CD1c-positive myeloid dendritic cell (primary cell): ENCODE data around the gene CPNE7.

ENCODE experiments used
- DNase-seq: peaks from one replicate; pipeline ENCODE4 v3.0.0-alpha.2; 2016; ENCODE audit errors: extremely low spot score

Gene CPNE7

DNA sequence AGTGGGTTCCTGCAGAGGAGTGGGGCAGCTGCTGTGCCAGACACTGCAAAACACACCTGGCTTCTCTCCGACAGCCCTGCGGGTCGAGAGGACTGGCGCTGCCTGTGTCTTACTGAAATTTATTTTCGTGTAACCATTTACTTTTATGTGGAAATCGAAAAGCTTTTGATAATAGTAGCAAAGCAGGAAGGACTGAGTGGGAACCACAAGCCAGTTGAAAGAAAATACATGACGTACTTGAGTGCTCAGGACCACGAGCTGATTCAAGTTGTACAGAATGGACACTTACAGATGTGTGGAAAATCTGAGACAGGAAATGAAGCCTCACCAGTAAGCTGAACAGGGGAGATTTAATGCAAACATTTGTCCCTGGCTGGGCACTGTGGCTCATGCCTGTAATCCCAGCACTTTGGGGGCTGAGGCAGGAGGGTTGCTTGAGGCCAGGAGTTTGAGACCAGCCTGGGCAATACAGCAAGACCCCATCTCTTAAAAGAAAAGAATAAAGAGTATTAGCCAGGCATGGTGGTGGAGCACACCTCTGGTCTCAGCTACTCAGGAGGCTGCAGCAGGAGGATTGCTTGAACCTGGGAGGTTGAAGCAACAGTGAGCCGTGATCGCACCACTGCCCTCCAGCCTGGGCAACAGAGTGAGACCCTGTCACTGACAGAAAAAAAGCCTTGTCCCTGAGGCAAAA is 26.4 kb upstream of the CPNE7 start:
- no peak for DNase-seq

GRCh38 chr16:89550421-89551007 is 25.0 kb upstream of the CPNE7 start:
- DNase-seq: no peak

DNA sequence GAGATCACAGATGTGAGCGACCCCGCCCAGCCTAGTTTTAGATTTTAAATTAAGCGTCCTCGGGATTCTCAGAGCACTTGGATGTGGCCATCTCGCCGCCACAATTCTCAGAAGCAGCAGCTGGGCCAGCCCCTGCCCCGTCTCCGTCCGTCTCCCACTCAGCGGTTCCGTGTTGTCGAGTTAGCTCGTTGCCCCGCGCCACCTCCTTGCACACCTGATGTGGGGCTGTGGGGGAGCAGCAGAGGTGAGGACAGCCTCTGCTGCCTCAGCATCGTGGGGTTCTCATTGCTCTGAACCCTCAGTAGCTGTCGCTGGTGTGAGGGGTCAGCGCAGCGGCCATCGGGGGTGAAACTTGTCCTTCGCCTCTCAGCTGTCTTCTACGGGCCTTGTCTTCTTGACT is 23.2 kb upstream of the CPNE7 start:
- no peak for DNase-seq

- no peak for DNase-seq
These were observed 22.6 kb upstream of the CPNE7 start for GRCh38 chr16:89552913-89553312.

DNA sequence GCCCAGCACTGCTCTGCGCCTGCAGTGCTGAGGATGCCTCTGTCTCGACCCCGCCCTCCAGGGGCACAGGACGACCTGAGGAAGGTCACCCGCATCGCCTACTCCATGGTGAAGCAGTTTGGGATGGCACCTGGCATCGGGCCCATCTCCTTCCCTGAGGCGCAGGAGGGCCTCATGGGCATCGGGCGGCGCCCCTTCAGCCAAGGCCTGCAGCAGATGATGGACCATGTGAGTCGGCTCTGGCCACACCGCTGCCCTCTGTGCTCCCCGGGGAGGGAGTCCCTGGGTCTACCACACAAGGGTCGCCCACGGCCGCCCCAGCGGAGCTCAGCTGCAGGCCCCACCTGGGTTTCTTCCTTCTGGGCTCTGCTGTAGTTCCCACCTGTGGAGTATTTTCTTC is 21.8 kb upstream of the CPNE7 start:
- no peak for DNase-seq

GRCh38 chr16:89554343-89554742 is 21.2 kb upstream of the CPNE7 start:
- DNase-seq: no peak

DNA sequence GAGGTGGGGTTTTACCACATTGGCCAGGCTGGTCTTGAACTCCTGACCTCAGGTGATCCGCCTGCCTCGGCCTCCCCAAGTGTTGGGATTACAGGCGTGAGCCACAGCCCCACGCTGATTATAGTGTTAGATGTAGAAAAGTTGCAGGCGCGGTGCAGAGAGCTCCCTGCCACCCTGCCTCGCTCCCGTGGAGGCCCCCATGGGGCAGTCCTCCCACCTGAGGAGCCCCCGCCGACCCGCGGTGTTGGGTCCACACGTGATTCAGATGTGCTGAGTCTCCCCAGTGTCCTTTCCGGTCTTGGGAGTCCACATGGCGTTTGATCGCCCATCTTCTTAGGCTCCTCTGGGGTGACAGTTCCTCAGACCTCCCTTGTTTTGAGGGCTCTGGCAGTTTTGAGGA is 20.3 kb upstream of the CPNE7 start:
- DNase-seq: no peak

DNA sequence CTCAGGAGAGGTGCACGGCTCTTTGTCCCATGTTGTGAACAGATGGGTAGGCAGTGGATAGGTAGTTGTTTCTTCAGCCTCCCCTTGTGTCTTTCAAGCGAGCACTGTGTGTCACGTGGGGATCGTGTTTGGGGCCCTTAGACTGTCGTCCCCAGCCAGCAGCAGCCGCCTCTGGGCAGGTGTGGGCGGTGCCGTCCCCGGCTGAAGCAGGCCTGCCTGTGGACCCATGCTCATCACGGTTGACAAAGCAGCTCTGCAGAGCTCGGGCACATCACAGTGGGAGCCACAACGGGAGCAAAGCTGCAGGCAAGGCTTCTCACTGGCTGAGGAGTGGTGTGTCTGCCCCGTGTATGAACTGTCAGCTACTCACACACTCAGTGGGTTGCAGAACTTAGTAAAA is 19.8 kb upstream of the CPNE7 start:
- no peak for DNase-seq

GRCh38 chr16:89556750-89557689 is 18.5 kb upstream of the CPNE7 start:
- DNase-seq: peak; percentile 75

GRCh38 chr16:89557690-89558490 is 17.7 kb upstream of the CPNE7 start:
- DNase-seq: no peak

DNA sequence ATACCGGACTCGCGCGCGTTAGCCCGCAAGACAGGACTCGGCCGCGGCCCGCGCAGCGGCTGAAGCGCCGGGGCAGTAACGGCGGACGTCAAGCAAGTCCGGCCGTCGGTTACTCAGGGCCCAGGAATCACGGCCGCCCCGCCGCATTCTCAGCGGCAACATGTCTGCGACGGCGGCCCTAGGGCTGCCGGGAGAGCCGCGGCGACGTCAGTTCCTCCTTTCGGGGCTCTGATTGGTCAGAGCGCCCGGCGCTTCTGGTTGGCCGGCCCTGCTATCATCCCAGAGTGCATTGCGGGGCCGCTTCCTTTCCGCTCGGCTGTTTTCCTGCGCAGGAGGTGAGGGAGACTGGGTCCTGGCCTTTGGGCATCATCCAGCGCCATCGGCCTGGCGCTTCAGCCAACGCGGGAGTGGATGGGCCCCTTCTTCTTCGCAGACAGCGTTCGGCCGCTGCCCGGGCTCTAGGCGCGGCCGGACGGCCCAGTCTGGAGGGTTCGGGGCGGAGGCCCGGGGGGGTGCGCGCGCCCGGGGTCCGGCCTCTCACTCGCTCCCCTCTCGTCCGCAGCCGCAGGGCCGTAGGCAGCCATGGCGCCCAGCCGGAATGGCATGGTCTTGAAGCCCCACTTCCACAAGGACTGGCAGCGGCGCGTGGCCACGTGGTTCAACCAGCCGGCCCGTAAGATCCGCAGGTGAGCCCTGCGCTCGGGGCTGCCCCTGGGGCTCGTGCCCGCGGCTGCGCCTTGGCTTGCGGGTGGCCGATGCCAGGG is 15.0 kb upstream of the CPNE7 start, which contains the start of gene RPL13:
Gene RPL13 (plus strand): TSS at position 305 of the 764 bp plus-strand sequence. CDS start 278 bp downstream, at position 583.
- DNase-seq: peak; percentile 98

DNA sequence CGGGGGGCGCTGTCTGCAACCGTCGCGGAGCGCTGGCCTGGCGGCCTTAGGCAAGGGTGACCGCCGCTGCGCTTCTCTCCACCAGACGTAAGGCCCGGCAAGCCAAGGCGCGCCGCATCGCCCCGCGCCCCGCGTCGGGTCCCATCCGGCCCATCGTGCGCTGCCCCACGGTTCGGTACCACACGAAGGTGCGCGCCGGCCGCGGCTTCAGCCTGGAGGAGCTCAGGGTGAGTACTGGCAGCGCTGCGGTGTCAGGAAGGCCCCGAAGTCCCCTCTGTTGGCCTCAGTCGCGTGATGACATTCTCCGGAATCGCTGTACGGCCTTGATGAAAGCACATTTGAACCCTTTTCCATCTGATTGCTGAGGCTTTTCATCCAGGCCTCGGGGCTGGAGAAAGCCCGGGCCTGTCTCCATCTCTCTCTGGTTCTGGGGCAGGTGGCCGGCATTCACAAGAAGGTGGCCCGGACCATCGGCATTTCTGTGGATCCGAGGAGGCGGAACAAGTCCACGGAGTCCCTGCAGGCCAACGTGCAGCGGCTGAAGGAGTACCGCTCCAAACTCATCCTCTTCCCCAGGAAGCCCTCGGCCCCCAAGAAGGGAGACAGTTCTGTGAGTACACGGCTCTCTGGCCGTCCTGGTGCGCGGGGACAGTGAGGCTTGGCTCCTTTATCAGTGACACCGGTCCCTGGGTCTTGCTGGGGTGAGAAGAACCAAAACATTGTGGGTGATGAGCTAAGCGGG is 14.2 kb upstream of the CPNE7 start:
- no peak for DNase-seq

DNA sequence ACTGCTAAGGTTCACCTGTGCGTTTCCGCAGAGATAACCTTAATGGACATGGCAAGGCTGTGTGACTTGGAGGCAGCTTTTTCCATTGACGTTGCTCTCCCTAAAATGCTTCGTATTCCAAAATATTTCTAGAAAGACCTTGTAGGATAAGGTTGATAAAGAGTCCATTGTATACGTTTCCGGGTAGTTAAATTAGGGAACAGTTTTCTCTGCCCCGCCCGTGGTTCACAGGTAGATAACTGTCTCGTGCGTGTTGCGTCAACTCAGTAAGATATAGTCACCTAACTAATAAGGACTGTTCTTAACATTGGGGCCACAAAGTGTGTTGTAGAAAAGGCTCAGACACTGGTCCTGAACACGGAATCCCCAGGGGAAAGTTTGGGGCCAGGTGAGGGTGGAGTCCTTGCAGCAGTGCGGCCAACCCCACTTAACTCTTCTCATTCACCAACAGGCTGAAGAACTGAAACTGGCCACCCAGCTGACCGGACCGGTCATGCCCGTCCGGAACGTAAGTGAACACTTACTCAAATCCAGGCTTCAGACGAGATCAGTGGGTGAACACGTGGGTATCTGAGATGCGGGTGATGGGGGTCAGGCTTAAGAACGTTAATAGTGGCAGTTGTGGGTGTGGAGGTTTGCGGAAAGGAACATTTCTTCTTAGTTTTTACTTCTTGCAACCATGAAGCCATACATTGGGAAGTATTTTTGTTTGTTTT is 13.5 kb upstream of the CPNE7 start:
- DNase-seq: no peak

GRCh38 chr16:89562939-89563338 is 12.6 kb upstream of the CPNE7 start:
- DNase-seq: no peak

DNA sequence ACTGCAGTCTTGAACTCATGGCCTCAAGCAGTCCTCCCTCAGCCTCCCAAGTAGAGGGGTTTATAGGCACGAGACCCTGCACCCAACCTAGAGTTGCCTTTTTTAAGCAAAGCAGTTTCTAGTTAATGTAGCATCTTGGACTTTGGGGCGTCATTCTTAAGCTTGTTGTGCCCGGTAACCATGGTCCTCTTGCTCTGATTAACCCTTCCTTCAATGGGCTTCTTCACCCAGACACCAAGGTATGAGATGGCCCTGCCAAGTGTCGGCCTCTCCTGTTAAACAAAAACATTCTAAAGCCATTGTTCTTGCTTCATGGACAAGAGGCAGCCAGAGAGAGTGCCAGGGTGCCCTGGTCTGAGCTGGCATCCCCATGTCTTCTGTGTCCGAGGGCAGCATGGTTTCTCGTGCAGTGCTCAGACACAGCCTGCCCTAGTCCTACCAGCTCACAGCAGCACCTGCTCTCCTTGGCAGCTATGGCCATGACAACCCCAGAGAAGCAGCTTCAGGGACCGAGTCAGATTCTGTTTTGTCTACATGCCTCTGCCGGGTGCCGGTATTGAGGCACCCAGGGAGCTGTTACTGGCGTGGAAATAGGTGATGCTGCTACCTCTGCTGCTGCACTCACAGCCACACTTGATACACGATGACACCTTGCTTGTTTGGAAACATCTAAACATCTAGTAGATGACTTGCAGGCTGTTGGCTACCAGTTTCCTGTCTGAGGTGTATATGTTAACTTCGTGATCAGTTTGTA is 11.7 kb upstream of the CPNE7 start:
- DNase-seq: no peak

DNA sequence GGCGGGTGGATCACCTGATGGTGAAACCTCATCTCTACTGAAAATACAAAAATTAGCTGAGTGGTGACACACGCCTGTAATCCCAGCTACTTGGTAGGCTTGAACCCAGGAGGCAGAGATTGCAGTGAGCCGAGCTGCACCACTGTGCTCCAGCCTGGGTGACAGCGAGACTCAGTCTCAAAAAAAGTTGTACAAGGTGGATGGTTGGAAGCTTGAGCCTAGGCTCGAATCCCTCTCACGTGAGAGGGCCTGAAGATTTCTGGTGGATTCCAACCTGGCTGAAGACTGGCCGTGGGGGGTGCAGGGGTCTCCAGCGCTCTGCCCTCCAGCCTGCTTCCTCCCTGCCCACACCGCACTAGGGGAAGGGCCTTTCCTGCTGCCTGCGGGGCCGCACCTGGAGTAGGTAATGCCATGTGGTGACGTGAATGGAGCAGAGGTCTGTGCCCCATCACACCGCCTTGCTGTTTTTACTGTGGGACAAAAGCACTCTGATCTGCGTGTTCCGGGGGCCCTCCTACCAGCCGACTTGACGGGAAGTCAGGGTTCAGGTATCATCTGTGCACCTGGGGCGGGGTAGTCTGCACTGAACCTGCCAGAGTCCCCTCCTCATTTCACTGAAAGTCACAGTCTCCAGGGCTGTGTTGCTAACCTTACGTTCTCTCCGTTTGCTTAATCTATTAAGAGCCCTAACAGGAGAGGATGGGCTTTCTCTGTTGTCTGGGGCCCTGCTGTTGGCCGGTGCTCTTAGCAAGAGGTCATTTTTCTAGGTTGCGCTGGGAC is 10.9 kb upstream of the CPNE7 start:
- no peak for DNase-seq

- DNase-seq: no peak
These were observed 10.4 kb upstream of the CPNE7 start for GRCh38 chr16:89565256-89565505.
